Measurements from ENCODE around the gene BPIFB4.
"Not testable (repeated sequence)": the region's sequence is repeated elsewhere in the genome, so short reads cannot be mapped to it uniquely, and the experiment has no call there.

The BPIFB4 gene

DNA sequence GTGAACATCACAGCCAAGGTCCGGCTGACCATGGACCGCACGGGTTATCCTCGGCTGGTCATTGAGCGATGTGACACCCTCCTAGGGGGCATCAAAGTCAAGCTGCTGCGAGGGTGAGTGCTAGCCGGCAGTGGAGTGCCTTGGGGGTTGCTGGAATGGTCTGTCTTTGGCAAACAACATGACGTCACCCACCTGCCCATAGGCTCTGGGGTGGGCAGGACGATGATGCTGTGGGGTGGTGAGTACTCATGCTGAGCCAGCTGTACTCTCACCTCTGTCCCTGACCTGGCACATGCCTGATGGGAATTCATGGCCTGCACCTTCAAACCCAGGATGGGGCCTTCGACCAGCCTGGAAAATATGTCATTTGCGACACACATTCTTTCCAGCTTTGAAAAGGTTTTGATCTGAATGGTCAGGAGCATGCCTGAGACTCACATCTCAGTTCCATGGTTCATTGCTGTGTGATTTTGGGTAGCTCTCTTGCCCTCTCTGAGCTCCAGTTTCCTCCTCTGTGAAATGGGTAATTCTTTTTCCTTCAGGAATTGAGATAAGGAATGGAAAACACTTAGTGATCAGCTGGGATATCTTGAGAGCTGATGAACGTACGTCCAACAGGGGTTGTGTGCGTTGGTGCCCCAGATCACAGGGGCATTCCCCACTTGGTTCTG lies 6.7 kb downstream of the BPIFB4 start:
- no peak for DNase-seq (ENCODE audit: low read depth in 3 of 3)

- DNase-seq (ENCODE audit: low read depth in 3 of 3), result no peak
These were observed 11.7 kb downstream of the BPIFB4 start for GRCh38 chr20:33091147-33091546.

DNA sequence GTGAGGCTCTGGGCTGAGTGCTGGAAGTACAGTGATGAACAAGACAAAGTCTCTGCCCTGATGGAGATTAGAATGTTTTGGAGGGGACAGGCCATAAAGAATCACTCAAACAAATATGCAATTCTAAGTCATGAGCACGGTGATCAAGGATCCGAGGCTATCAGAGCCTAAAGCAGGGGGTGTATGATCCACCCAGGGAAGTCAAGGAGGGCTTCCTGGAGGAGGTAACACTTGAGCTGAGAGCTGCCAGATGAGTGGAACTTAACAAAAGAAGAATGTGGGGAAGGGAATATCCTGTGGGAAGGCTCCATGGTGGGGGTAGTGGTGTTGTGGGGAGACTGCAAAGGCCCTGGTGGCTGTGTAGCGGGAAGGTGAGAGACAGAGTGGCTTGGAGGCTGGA lies 12.2 kb downstream of the BPIFB4 start:
- DNase-seq (ENCODE audit: low read depth in 3 of 3), result no peak

DNA sequence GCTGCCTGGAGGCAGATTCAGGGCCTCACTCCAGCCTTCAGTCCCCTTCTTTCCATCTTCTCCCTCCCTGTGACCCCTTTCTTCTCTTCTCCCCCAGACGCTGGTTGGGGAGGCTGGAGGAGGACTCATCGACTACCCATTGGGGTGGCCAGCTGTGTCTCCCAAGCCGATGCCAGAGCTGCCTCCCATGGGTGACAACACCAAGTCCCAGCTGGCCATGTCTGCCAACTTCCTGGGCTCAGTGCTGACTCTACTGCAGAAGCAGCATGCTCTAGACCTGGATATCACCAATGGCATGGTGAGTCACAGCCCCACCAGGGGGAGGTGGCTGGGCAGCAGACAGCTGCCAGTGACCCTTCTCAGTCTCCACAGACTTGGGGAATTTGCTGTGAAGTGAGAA lies 12.9 kb downstream of the BPIFB4 start:
- no peak for DNase-seq (ENCODE audit: low read depth in 3 of 3)

- DNase-seq (ENCODE audit: low read depth in 3 of 3), result no peak
These were observed 13.6 kb downstream of the BPIFB4 start for GRCh38 chr20:33093074-33093473.

DNA sequence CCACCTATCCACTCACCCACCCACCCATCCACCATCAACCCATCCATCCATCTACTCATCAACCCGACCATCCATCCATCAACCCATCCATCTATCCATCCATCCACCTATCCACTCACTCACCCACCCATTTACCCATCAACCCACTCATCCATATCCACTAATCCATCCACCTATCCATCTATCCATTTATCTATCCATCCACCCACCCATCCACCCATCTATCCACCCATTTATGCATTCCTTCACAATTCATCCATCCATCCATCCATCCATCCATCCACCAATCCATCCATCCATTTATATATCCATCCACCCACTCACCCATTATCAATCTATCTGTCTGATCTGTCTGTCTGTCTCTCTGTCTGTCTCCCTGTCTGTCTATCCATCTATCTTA lies 14.1 kb downstream of the BPIFB4 start:
- DNase-seq (ENCODE audit: low read depth in 3 of 3), result no peak

- DNase-seq (ENCODE audit: low read depth in 3 of 3), result no peak
These were observed 15.8 kb downstream of the BPIFB4 start for GRCh38 chr20:33095249-33095648.

DNA sequence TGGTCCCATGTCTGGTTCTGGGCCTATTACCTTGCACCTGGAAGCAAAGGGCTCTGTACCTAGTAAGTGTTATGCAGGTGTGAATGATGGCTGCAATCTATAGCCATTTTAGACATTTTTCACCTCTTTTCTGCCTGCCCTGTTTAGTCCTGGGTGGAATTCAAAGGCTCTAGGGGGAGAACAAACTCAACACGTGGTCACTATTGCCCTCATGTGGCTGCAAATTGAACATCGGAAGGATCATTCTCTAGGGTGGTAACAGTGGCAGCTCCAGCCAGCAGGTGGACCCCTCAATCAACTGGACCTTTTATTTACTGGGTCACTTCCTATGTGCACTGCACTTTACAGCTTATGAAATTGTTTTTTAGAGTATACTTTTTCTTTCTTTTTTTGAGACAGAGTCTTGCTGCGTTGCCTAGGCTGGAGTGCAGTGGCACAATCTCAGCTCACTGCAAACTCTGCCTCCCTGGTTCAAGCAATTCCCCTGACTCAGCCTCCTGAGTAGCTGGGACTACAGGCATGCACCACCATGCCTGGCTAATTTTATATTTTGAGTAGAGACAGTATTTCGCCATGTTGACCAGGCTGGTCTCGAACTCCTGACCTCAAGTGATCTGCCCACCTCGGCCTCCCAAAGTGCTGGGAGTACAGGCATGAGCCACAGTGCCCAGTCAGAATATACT lies 16.6 kb downstream of the BPIFB4 start:
- peak in 2 of 3 experiments; percentile 6 to 19 for DNase-seq (ENCODE audit: low read depth in 3 of 3)

GRCh38 chr20:33097001-33097400 lies 17.6 kb downstream of the BPIFB4 start:
- no peak for DNase-seq (ENCODE audit: low read depth in 3 of 3)

GRCh38 chr20:33099843-33100538 lies 20.5 kb downstream of the BPIFB4 start:
- DNase-seq (ENCODE audit: low read depth in 3 of 3), result no peak

GRCh38 chr20:33103556-33103955 lies 24.1 kb downstream of the BPIFB4 start:
- DNase-seq (ENCODE audit: low read depth in 3 of 3), result no peak

GRCh38 chr20:33104336-33104735 lies 24.9 kb downstream of the BPIFB4 start:
- DNase-seq (ENCODE audit: low read depth in 3 of 3), result no peak

DNA sequence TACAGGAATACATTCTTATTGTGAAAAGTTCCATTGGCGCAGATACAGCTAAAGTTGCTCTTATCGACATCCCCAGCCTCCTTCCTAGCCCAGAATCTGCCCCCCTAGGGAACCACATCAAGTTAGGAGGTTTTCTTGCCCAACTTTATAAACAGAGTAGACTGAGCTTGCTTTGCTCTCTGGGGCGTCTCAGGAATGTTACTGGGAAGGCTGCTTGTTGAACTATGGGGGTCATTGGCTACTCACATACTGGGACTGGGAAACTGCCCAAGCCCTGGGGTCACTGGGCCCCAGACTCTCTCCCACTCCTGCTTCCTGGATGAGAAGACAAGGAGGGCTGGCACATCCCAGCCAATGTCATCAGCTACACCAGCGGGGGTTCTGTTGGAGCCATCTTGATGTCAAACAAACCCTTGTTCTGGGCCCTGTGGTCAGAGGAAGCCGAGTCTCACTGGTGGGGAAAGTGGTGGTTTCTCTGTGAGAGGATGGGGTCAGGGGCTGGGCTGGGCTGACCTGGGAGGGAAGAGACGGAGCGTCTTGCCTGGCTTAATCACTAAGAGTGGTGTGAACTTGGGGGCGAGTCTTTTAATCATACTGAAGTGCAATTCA lies 26.0 kb downstream of the BPIFB4 start:
- no peak for DNase-seq (ENCODE audit: low read depth in 3 of 3)

GRCh38 chr20:33106058-33106620 lies 26.7 kb downstream of the BPIFB4 start:
- DNase-seq (ENCODE audit: low read depth in 3 of 3), result not testable (repeated sequence)

DNA sequence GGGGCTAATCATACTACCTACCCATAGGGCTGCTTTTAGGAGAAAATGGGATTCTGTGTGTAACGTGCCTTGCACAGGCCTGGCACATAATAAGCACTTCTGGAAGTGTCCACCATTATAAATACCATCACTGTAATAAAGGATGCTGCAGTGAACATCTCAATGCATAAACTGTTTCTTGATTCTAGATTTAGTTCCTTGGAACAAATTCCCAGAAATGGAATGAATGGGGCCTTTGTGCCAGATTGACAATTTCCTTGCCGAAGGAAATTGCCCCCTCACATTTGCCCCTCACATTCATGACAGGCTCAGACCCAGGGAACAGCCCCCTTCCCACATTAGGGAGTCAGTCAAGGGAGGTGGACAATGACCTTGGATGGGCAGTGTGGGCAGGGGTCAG lies 29.2 kb downstream of the BPIFB4 start:
- no peak for DNase-seq (ENCODE audit: low read depth in 3 of 3)

GRCh38 chr20:33110147-33110825 lies 30.8 kb downstream of the BPIFB4 start:
- no peak for DNase-seq (ENCODE audit: low read depth in 3 of 3)

- DNase-seq (ENCODE audit: low read depth in 3 of 3), result no peak
These were observed 31.9 kb downstream of the BPIFB4 start for GRCh38 chr20:33111306-33111705.

DNA sequence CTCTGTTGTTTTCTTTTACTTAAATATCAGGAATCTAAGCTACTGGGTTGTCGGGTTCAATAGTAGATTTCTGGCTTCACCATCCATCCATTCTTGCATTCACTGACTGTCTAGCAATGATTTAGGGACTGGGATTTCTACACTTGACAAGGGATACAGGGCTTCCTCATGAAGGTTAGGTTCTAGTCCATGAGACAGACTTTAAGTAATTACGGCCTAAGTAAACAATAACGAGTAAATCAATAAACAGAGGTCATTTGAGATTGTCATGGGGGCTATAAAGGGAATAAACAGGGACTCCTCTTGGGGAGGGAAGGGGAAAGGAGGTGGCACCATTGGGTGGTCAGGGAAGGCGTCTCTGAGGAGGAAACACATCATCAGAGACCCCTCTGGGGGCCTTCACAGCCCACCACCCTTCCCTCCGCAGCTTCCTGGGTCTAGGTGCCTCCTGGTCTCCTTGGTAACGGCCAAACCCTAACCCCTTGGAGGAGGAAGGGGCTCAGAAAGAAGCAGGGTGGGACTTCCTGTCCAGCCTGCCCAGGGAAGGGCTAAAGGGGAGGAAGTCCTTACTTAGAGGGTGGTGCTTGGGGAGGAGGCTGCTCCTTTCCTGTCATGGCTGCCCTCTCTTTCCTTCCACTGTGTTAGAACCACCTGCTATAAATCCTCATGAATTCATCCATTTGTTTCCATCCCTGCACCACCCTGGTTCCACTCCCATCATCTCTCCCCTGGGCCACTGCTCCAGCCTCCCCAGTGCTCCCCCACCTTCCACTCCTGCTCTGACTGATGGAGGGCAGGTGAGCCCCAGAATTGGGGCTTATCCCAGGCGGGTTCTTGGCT lies 33.3 kb downstream of the BPIFB4 start:
- DNase-seq (ENCODE audit: low read depth in 3 of 3), result no peak

DNA sequence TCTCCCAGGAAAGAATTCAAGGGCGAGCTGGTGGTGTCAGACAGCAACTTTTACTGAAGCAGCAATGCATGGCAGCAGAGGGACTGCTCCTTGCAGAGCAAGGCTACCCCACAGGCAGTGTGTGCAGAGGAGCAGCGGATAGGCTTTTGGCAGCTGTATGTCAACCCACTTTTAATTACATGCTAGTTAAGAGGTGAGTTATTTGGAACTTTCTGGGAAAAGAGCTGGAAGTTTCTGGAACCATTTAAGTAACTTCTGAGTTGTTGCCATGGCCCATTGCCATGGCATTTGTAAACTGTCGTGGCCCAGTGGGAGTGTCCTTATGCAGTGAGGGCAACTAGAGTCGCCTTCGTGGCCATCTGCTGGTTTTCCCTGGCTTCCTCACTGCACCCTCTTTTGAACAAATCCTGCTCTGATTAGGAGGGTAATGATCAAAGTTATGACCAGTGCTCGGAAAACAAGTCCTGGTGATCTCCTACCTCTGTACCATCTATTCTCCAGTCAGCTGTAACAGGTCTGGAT lies 34.0 kb downstream of the BPIFB4 start:
- no peak for DNase-seq (ENCODE audit: low read depth in 3 of 3)

DNA sequence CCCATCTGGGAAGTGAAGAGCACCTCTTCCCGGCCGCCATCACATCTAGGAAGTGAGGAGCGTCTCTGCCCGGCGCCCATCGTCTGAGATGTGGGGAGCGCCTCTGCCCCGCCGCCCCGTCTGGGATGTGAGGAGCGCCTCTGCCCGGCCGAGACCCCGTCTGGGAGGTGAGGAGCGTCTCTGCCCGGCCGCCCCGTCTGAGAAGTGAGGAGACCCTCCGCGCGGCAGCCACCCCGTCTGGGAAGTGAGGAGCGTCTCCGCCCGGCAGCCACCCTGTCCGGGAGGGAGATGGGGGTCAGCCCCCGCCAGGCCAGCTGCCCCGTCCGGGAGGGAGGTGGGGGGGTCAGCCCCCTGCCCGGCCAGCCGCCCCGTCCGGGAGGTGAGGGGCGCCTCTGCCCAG lies 36.1 kb downstream of the BPIFB4 start:
- DNase-seq (ENCODE audit: low read depth in 3 of 3), result not testable (repeated sequence)
